Hepatocyte (in vitro differentiated cells): ENCODE data around the gene STAC2. TPM values are rescaled to one million over a fixed set of nuclear protein-coding genes. Genes with fewer than 3 reads are reported as not detected.

Experiments
- DNase-seq: peaks from one replicate; pipeline ENCODE4 v3.0.0-alpha.2; 2016; ENCODE audit warnings: low spot score
- H2AFZ ChIP-seq: fragments of 200-600 bp; sonication (generic); 2 replicates; pipeline ENCODE4 v1.6.0; 2016; ENCODE audit warnings: antibody characterized with exemption, mild to moderate bottlenecking
- H3K27ac ChIP-seq: fragments of 200-600 bp; sonication (generic); 2 replicates; pipeline ENCODE4 v1.5.1; 2016; ENCODE audit warnings: mild to moderate bottlenecking
- H3K27me3 ChIP-seq: fragments of 200-600 bp; sonication (generic); 2 replicates; pipeline ENCODE4 v1.6.1; 2016
- H3K36me3 ChIP-seq: fragments of 200-600 bp; sonication (generic); replicated peaks from 2 replicates; pipeline ENCODE4 v1.5.1; 2016; ENCODE audit warnings: low read depth; ENCODE audit not compliant: insufficient read depth
- H3K4me1 ChIP-seq: fragments of 200-600 bp; sonication (generic); 2 replicates; pipeline ENCODE4 v1.5.1; 2016; ENCODE audit warnings: mild to moderate bottlenecking, moderate library complexity; ENCODE audit not compliant: insufficient read depth
- H3K4me2 ChIP-seq: fragments of 200-600 bp; sonication (generic); 2 replicates; pipeline ENCODE4 v1.6.0; 2016
- H3K4me3 ChIP-seq: fragments of 200-600 bp; sonication (generic); 2 replicates; pipeline ENCODE4 v1.5.1; 2016; ENCODE audit warnings: mild to moderate bottlenecking
- H3K79me2 ChIP-seq: fragments of 200-600 bp; sonication (generic); 2 replicates; pipeline ENCODE4 v1.6.0; 2017; ENCODE audit warnings: mild to moderate bottlenecking
- H3K9me2 ChIP-seq: fragments of 200-600 bp; sonication (generic); replicated peaks from 2 replicates; pipeline ENCODE4 v1.6.0; 2017; ENCODE audit warnings: mild to moderate bottlenecking; ENCODE audit not compliant: insufficient read depth
- H3K9me3 ChIP-seq: fragments of 200-600 bp; sonication (generic); 2 replicates; pipeline ENCODE4 v1.5.1; 2016; ENCODE audit warnings: low read depth, mild to moderate bottlenecking
- H4K20me1 ChIP-seq: fragments of 200-600 bp; sonication (generic); 2 replicates; pipeline ENCODE4 v1.6.0; 2016; ENCODE audit warnings: mild to moderate bottlenecking; ENCODE audit not compliant: insufficient read depth, poor library complexity, severe bottlenecking
- CTCF ChIP-seq: fragments of 200-600 bp; sonication (generic); IDR thresholded peaks from 2 replicates; pipeline ENCODE4 v1.5.1; 2016; ENCODE audit warnings: antibody characterized with exemption, mild to moderate bottlenecking; ENCODE audit not compliant: poor library complexity
- EZH2 ChIP-seq: fragments of 200-600 bp; sonication (generic); IDR thresholded peaks from 2 replicates; pipeline ENCODE4 v1.6.1; 2016; ENCODE audit warnings: antibody characterized with exemption, mild to moderate bottlenecking, borderline replicate concordance
- EZH2phosphoT487 ChIP-seq: fragments of 200-600 bp; sonication (generic); IDR thresholded peaks from one replicate; pipeline ENCODE4 v1.6.1; 2018; ENCODE audit warnings: antibody characterized with exemption, mild to moderate bottlenecking, low read depth, moderate library complexity; ENCODE audit not compliant: unreplicated experiment, severe bottlenecking
- WGBS: methylation state at CpG from one replicate; pipeline ENCODE4 v1.1.6; 2016; ENCODE audit warnings: low lambda C conversion rate; ENCODE audit errors: missing lambda C conversion rate; 5-methylcytosine and 5-hydroxymethylcytosine counted together
- polyA plus RNA-seq: library from polyadenylated mRNA; unstranded; fragments of >200 nt; fragmentation: Nextera tagmentation; extraction: Ambion mirVana; gene quantifications from 2 replicates; pipeline ENCODE4 v1.2.1, GENCODE V29; 2016
- total RNA-seq: library from RNA; depleted of rRNA; stranded (reverse); fragments of >200 nt; gene quantifications from 2 replicates; pipeline ENCODE4 v1.2.3, GENCODE V29; 2014

The STAC2 gene
- total and polyA plus RNA-seq, 2 experiments from 2014 or later: 0.31 TPM; not detected in 1

GRCh38 chr17:39197380-39198185 is 28.2 kb downstream of the STAC2 start, which contains the start of gene CACNB1:
Gene CACNB1 (minus strand): TSS chr17:39197669. CDS start chr17:39197495, 174 bp downstream.
- peak within 1 kb of the TSS; percentile 55 for H3K27ac ChIP-seq
- H3K27me3 ChIP-seq: no peaks in the 10 kb centered on the region
- peak within 1 kb of the TSS; percentile 91 for H2AFZ ChIP-seq
- H4K20me1 ChIP-seq: peaks cover 11% of the 10 kb centered on the region
- H3K4me1 ChIP-seq: peaks cover 18% of the 10 kb centered on the region
- TF ChIP-seq EZH2phosphoT487 (no peak), EZH2 (no peak), CTCF (no peak)
- 4% methylated on average over 8 of the region's 55 CpGs for WGBS
- H3K4me3 ChIP-seq: peak within 1 kb of the TSS; percentile 88
- no peaks in the 10 kb centered on the region for H3K9me3 ChIP-seq
- H3K36me3 ChIP-seq: no peaks in the 10 kb centered on the region
- peak; percentile 86 for DNase-seq
- H3K4me2 ChIP-seq: peak within 1 kb of the TSS; percentile 99
- no peaks in the 10 kb centered on the region for H3K9me2 ChIP-seq
- H3K79me2 ChIP-seq: peaks cover 28% of the 10 kb centered on the region

GRCh38 chr17:39196808-39197291 is 28.9 kb downstream of the STAC2 start:
- H3K4me3 ChIP-seq: peak overlapping the region; percentile 88
- peaks cover 5% of the 10 kb centered on the region for H4K20me1 ChIP-seq
- H3K27ac ChIP-seq: peak overlapping the region; percentile 55
- no peaks in the 10 kb centered on the region for H3K9me2 ChIP-seq
- H3K36me3 ChIP-seq: no peaks in the 10 kb centered on the region
- WGBS: 0% methylated on average over 3 of the region's 30 CpGs
- H3K9me3 ChIP-seq: no peaks in the 10 kb centered on the region
- peak; percentile 30 for DNase-seq
- H2AFZ ChIP-seq: peak overlapping the region; percentile 91
- peaks cover 24% of the 10 kb centered on the region for H3K79me2 ChIP-seq
- no peak for TF ChIP-seq CTCF
- no peak for TF ChIP-seq EZH2
- no peak for TF ChIP-seq EZH2phosphoT487
- H3K27me3 ChIP-seq: no peaks in the 10 kb centered on the region
- peaks cover 17% of the 10 kb centered on the region for H3K4me1 ChIP-seq
- peak overlapping the region; percentile 99 for H3K4me2 ChIP-seq

- Histone ChIP-seq H3K9me3 (no peaks in the 10 kb centered on the region), H2AFZ (no peak overlapping the region), H3K36me3 (no peaks in the 10 kb centered on the region), H4K20me1 (no peaks in the 10 kb centered on the region), H3K79me2 (peaks cover 19% of the 10 kb centered on the region), H3K27ac (no peak overlapping the region), H3K9me2 (no peaks in the 10 kb centered on the region), H3K4me1 (peaks cover 12% of the 10 kb centered on the region), H3K4me2 (peak overlapping the region; percentile 99), H3K4me3 (peak overlapping the region; percentile 88), H3K27me3 (no peaks in the 10 kb centered on the region)
- TF ChIP-seq CTCF (no peak), EZH2phosphoT487 (no peak), EZH2 (no peak)
- no peak for DNase-seq
- 50% methylated on average over 8 of the region's 8 CpGs for WGBS
Measured at GRCh38 chr17:39196241-39196807, 29.4 kb downstream of the STAC2 start.
